SIG-M5 treated with dmso at 0.1 percent for 504 hours (cell line): ENCODE data around the gene MARCOL.

Experiments
- DNase-seq: peaks from one replicate; lab custom pipeline; 2025; ENCODE audit not compliant: unreplicated experiment; lab: John Stamatoyannopoulos, UW

The MARCOL gene, protein sequence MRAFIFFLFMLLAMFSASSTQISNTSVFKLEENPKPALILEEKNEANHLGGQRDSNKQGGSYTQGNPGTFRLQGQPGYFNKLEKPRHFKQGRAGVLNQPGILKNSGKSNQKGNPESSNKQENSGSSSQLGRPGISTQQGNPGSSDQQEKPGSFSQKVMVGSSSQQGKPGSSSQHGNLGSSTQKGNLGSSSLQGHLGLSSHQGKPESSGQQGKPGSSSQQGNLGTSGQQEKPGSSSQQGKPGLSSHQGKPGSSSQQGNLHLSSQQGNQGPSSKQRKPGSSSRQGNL

DNA sequence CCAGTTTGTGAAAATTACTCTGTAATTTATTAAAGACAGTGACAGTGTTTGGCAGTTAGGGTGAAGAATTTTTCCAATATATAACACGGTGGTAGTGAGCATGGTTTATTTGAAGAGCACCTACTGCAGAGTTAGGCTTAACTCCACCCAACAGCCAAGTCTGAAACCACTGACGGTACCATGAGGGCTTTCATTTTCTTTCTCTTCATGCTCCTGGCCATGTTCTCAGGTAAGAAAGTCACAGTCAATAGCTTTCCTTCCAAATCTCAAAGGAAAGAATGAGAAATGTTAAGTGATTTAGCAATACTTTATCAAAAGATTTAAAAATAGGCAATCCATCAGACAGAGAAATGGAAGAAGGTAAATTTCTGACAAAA lies at the start of gene MARCOL:
Gene MARCOL (plus strand): TSS at position 108 of the 377 bp plus-strand sequence. CDS start 73 bp downstream, at position 181.
- DNase-seq = no peak

DNA sequence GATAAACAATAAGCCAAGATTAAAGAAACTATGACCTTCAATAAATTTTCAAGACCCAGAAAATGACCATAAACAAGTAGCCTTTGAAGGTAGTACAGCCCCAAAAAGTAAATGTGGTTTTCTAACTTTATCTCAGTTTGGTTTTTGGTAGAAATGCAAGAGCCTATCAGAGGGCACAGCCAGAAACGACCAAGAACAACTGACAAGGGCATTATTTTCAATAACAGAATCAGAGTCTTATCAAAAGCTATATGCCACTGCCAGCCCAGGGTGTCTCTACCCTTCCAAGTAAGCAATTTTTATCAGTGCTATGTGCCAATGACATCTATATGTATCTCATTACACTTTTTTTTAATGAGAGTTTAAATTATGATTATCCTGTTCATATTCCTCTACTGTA lies 47.3 kb upstream of the MARCOL start:
- DNase-seq = no peak

DNA sequence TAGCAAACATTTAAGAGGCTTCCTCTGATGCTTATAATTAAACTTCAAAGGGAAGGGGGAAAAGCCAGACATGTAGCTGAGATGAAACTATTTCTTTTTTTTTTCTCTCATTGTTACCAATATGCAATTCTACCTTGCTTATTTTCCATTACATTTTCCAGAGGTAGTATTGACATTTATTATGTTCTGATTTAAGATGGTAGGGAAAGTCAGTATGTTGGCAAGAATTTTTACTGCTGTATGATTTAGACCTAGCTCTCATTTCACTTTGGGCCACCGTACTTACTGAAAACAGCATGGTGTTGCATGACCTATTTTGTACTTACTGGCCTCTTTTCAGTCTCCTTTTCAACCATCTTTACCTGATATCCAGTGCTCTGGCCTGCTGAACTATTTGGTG lies 45.1 kb upstream of the MARCOL start:
- no peak for DNase-seq

DNA sequence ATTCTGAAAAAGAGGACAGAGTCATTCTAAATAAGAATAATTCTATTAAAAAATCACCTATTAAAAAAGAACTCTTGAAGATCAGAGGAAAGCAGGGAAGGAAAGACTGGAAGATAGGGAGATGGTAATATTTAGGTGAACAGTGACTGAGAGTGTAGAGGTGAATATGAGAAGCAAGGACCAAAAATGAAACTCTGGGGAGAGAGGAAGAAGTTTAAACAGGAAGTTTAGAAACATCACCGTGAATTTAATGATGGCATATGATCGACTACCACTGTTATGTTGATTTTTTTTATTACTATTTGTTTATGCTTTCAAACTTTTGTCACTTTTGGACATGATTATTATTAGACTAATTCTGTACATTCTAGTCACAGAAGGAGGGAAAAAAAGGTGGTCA lies 37.2 kb upstream of the MARCOL start:
- no peak for DNase-seq

DNA sequence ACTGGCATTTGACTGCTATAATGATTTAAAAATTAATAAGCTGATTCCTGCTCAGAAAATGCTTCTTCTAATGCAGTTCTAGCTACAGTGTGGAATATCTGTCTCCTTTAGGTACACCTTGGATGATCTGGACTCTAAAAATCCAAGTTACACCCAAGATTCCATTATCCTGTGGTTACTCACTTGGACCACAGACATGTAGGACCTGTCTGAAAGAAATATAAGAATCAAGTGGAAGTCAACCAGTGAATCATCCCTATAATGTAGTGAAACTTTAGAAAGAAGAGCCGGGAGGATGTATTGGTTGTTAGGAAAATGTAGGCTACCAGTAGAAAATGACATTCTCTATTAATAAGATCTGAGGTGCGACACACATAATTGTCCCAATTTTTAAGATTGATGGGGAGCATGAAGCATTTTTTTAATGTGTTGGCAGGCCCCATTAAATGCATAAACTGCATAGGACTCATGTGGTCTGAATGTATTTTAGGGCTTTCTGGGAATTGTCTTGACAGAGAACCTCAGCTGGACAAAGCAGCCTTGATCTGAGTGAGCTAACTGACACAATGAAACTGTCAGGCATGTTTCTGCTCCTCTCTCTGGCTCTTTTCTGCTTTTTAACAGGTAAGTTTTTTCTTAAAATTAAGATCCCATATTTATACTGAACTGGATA lies 35.7 kb upstream of the MARCOL start, which contains the start of gene SPINK6:
Gene SPINK6 (plus strand): TSS at position 512 of the 673 bp plus-strand sequence. CDS start 55 bp downstream, at position 567.
- DNase-seq = no peak

DNA sequence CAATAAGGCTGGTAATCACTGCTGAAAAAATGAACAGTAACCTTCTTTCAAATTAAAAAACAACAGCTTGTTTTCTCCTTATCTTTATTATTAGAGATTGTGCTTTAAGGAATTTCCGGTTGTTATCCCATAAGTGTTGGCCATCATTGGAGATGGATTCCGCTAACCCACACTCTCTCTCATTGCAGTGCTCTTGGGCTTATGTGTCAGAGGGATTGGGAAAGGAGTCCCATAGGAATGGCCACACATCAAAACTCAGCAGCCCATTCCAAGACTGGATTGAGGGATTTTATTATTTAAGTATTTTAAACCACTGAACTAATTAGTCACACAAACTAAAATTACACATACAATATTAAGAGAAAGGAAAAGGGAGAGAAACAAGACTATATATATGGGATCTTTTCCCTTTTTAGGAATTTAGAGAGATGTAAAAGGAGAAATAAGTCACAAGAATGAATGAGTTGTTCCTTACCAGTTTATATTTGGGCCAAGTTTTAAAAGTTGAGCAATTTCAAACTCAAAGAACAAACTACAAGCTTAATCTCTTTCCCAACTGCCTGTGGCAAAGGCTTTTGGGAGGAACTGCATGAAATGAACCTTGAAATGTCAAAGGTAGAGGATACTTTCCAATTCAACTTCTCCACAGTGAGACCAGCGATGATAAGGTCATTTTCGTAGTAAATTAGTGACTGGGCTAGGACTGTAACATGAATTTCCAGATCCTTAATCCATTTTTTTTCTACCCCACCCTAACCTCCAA lies 33.1 kb upstream of the MARCOL start:
- DNase-seq = no peak

DNA sequence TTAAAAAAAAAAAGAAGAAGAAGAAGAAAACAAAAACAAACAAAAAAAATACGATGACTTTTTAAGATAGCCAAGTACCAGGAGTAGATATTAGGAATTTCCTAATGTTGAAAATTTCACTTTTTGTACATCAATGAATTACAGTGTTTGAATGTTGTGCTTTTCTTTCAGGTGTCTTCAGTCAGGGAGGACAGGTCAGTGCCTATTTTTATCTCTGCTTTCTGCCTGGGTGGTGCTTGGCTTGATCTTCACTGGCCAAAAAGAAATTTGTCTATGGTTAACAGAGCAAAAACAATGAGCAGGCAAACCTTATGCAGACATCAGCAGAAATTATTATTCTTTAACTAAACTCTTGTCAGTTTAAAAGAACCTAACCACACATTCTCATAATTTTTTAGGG lies 32.5 kb upstream of the MARCOL start:
- DNase-seq = no peak

DNA sequence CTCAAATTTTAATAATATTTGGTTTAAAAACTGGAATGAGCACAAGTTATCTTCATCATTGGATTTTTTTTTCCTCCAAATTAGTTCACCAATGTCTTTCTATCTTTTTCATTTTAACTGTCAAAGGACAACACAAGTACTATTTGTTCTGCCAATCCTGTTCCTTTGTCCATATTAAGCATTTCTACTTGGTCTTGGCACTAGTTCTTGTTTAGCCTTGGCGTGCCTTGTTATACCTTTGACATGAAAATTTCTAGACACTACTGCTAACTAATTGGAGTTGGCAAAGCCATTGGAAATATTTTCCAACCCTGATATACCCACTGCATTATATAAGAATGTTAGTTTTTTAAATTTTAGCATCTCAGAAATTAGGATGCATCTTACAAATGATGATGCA lies 31.7 kb upstream of the MARCOL start:
- no peak for DNase-seq

DNA sequence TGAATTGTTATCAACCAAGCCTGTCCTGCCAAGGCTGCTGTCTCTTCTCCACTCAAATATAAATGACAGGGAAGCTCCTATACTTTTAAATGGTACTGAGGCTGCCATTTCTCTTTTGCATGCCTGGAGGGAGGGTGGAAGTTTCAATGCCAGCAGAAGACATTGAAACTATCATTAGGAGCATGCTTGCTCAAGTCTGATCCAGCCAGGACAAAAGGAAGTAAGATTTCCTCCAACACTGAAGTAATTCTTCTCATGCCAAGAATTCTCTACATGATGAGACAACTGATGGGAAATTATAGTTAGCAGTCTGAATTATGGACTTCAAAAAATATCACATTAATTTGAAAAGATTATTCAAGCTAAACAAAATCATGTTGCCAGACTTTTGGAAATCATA lies 30.1 kb upstream of the MARCOL start:
- no peak for DNase-seq

DNA sequence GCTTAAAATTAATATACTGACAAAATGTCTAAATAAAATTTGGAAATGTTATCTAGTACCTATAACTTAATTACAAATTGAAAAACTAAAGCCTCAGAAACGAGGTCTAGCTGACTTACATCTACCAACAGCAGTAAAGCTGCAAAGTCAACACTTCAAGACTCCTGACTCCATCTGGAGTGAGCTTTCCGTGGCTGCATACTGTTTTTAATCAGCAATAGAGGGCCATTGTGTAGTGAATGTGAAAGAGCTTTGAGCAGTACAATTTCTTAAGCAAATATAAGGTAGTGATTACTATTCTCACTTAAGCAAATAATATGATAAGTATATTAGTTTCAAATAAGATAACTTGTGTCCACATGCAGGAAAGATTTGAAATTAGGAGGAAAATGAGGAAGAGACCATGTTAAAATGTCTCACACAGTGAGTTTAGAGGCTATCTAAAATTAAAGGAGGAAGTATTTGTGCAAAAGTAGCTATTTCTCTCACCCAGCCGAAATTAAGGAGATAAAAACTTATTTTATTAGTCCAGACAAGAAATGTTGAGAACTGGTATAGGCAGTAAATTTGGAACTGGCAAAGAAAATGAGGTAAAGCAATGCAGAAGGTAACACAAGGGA lies 29.1 kb upstream of the MARCOL start:
- DNase-seq = no peak

DNA sequence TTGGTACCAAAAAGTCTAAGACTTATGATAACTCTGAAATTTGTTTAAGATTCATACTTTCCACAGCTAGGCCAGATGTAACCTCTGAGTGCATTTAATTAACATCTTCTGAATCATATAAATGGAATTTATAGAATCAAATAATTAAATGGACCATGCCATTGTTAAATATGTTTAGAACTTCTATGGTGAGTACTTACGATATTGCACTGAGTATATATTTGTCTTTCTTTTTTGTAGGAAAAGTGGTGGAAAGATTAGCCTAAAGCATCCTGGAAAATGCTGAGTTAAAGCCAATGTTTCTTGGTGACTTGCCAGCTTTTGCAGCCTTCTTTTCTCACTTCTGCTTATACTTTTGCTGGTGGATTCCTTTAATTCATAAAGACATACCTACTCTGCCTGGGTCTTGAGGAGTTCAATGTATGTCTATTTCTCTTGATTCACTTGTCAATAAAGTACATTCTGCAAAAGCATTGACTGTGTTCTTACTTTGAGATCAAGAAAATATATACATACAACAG lies 23.6 kb upstream of the MARCOL start:
- DNase-seq = no peak

DNA sequence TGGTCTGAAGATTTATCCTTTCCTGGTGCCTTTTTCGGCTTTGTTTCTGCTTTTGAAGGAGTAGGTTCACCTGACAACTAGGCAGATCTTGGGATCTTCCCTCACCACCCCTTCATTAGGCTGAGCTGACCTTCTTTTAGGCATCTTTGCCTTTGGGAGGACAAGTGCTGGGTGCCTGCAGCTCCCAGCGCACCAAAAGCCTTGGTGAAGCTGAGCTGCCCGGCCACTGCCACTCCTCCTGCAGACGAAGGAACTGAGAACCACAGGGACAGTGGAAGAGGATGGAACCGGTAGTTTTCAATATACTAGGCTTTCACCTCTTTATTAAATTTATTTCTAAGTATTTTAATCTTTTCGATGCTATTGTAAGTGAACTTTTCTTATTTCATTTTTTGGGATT lies 16.8 kb upstream of the MARCOL start:
- DNase-seq = no peak

DNA sequence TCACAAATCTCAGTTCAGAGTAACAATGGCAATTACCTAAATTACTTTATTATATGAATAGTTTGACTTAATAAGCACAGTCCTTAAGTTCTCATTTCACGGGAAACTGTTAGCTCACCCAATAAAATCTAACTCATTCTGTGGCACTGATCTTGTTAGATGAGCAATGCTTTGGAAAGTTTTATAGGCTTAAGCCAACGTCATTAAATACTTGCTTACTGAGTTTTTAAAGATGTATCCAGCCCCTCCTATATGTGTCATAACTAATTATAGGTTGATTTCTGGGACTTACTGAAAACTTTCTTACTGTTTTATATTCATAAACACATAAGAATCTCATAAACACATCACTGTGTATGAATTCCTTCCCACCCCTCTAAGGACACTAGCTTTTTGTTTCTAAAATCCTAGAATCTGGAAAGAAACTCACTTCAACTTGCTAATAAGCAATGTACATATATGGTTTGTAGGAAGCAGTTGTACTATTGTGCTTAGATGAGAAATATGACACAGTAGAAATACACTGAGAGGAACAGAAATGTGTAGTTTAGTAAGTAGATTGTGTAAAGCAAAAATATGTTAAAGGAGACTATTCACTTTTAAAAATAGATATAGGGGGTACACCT lies 14.1 kb upstream of the MARCOL start:
- no peak for DNase-seq

DNA sequence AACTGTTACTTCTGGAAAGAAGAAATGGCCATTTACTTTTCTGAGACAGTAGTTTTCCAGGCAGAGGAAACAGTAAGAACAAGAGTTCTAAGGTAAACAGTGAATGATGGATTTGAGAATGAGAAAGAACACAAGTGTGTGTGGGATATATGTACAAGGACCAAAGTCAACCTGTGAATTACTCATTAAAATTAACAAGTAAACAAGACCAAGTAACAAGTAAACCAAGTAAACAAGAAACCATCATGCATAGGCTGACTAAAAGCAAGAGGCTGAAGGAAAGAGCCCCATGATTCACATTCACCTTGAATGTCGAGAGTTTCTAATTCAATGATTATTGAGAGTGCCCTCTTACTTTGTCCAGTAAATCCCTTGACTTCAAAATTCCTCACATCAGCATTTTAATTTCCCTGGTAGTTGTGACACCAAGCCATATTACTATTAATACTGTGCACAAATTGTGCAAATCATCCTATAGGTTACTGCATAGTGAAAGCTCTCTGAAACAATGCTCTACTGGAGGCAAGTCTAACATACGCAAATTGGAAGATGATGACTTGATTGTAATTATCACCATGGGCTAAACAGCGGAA lies 9.8 kb upstream of the MARCOL start:
- DNase-seq = no peak

DNA sequence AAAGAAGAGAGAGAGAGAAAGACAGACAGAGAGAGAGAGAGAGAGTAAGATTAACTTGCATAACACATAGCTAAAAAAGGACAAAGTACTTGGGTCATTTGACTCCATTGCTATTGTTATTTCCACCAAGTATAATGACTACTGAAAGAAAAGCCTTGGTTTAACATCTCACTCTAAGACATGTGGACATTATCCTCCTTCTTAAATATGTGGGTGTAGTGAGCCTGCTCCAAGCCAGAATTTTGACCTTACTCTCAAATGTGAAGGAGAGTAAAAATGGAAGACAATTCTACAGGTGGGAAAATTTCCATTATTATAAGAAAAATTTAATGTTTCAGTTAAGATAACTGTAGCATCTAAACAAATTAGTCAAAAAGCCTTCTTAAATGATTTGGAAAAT lies 8.5 kb upstream of the MARCOL start:
- DNase-seq = no peak

DNA sequence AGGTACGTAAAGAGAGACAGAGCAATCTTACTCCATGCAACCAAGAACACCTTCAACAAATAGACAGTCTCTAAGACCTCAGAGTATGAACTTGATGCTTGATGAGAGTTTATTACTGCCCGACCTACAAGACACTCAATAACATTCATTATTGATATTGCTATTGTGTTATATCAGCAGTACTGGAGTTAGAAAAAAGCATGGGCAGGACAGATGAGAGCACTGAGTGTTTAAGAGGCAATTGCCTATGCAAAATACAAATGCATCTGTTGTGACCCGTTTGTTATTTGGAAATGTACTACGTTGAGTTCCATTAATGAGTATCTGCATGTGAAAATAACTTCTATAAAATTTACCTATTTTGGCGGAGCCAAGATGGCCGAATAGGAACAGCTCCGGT lies 8.1 kb upstream of the MARCOL start:
- DNase-seq = no peak

DNA sequence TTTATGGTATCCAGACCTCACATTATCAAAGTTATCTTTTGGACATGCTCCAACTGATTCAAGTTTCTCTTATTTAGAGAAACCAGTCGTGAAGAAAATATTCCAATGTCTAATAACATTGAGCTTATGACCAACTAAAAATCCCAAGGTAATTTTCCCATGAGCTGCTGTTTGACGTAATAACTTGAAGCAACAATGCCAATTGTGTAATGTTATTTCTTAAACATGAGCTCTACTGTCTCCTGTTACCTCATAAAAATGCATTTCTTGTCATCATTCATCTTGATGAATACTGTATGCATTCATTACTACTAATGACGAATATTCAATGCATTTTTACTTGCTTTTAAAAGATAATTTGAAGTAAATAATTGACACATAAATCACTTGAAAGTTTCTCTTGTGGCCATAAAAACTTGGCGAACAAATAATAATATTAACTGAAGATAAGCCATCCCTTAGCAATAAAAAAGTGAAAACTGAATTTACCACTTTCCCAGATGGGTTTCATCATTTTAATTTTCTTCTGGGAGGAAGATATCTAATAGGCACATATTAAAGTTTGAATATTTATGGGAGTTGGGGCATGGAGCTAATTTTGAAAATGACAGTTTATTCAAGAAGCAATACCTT lies 424 bp upstream of the MARCOL start:
- no peak for DNase-seq

DNA sequence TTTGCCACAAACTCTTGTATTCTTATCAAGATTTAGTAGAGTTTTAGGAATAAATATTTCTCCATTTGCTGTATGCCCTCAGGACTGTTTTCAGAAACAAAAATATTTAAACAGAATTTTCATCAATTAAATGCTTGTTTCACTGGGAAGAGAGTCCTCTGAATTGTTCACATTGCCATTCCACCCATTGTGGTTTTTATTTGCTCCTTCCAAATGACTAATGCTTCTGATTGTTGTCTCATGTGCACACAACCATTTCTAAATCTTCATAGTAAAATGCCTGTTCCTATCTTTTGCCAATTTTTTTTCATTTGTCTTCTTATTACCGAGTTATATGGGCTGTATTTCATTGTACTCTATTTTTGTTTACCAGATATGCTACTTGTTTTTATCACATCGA lies 10.6 kb downstream of the MARCOL start:
- no peak for DNase-seq

DNA sequence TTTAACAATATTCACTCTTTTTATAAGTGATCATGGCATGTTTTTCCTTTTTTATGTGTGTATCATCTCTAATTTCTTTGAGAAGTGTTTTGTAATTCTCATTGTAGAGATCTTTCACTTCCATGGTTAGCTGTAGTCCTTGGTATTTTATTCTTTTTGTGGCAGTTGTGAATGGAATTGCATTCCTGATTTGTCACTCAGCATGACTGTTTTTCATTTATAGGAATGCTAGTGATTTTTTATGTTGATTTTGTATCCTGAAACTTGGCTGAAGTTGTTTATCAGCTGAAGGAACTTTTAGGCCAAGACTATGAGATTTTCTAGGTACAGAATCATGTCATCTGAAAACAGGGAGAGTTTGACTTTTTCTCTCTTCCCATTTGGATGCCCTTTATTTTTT lies 17.1 kb downstream of the MARCOL start:
- DNase-seq = no peak

DNA sequence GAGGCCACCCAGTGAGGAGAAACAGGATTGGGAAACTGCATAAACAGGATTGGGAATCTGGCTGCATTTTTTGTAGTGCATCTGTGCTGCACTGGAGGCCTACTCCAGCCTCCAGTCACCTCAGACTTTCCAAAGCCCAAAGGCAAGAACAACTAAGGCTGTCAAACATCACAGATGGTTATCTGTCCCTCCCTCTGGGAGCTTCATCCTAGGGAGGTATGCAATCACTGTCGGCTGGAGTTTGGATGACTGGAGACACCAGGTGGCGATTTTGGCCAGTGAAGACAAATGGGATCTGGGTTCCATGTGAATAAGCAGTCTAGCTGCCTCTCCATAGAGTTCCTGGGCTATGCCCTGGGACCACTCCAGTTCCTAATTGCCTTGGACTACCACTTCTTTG lies 21.0 kb downstream of the MARCOL start:
- DNase-seq = no peak
